A673 (cell line): ENCODE data around the gene KRT36. TPM values are rescaled to one million over a fixed set of nuclear protein-coding genes. Genes with fewer than 3 reads are reported as not detected.

ENCODE experiments used
- Bru-seq: library from RNA; stranded (reverse); fragments of 400-500 nt; gene quantifications from one replicate; lab custom pipeline; 2021; lab: Mats Ljungman, UMichigan
- BruChase-seq, 2 experiments: library from RNA; stranded (reverse); fragments of 400-500 nt; gene quantifications; one replicate each; lab custom pipeline; 2021; lab: Mats Ljungman, UMichigan
- BruUV-seq: library from RNA; stranded (reverse); fragments of 400-500 nt; replicated peaks from 2 replicates; lab custom pipeline; 2021; lab: Mats Ljungman, UMichigan
- CTCF ChIA-PET: fragments of 300-600 bp; sonication (Branson Sonifier 250); formaldehyde crosslinking; loops from one replicate; lab custom pipeline; 2022; ENCODE audit warnings: antibody characterized with exemption; lab: Charles Lee
- POLR2A ChIA-PET: fragments of 300-600 bp; sonication (Branson Sonifier 250); formaldehyde crosslinking; loops from one replicate; lab custom pipeline; 2022; ENCODE audit warnings: antibody characterized with exemption; ENCODE audit not compliant: low non-redundant PET; lab: Charles Lee
- DNase-seq: peaks from one replicate; pipeline ENCODE4 v3.0.0-alpha.2; 2015; ENCODE audit warnings: low spot score
- H3K27ac ChIP-seq: fragments of 200-600 bp; sonication (generic); 2 replicates; pipeline ENCODE4 v1.5.1; 2016; ENCODE audit warnings: mixed run types, low read depth, mild to moderate bottlenecking, mixed read lengths, antibody characterized with exemption, low read length; ENCODE audit not compliant: poor library complexity, severe bottlenecking
- H3K27me3 ChIP-seq: fragments of 200-600 bp; sonication (generic); replicated peaks from 2 replicates; pipeline ENCODE4 v1.6.1; 2017; ENCODE audit warnings: mixed run types, low read depth, mild to moderate bottlenecking, mixed read lengths, antibody characterized with exemption, low read length; ENCODE audit not compliant: insufficient read depth, poor library complexity
- H3K36me3 ChIP-seq: fragments of 200-600 bp; sonication (generic); 2 replicates; pipeline ENCODE4 v1.6.1; 2016; ENCODE audit warnings: mixed run types, mild to moderate bottlenecking, mixed read lengths, antibody characterized with exemption, low read length; ENCODE audit not compliant: insufficient read depth, poor library complexity, severe bottlenecking
- H3K4me1 ChIP-seq: fragments of 200-600 bp; sonication (generic); 2 replicates; pipeline ENCODE4 v1.6.1; 2017; ENCODE audit warnings: mixed run types, mild to moderate bottlenecking, mixed read lengths, antibody characterized with exemption, low read length; ENCODE audit not compliant: insufficient read depth, poor library complexity, severe bottlenecking
- H3K4me3 ChIP-seq: fragments of 200-600 bp; sonication (generic); 2 replicates; pipeline ENCODE4 v1.5.1; 2016; ENCODE audit warnings: low read depth, mixed run types, mild to moderate bottlenecking, mixed read lengths, low read length; ENCODE audit not compliant: poor library complexity, severe bottlenecking
- H3K9me3 ChIP-seq: fragments of 200-600 bp; sonication (generic); 2 replicates; pipeline ENCODE4 v1.6.1; 2016; ENCODE audit warnings: mixed run types, low read depth, mild to moderate bottlenecking, mixed read lengths, antibody characterized with exemption, low read length; ENCODE audit not compliant: poor library complexity, severe bottlenecking
- CTCF ChIP-seq: fragments of 300-800, 200-600 bp; sonication (generic); conservative IDR thresholded peaks from 2 replicates; pipeline ENCODE4 v1.5.1; 2017; ENCODE audit warnings: low read depth, mild to moderate bottlenecking, antibody characterized with exemption, low read length, moderate library complexity, mixed read lengths
- EZH2 ChIP-seq: fragments of 200-600 bp; sonication (generic); IDR thresholded peaks from 2 replicates; pipeline ENCODE4 v1.6.1; 2017; ENCODE audit warnings: borderline replicate concordance, low read depth, mild to moderate bottlenecking, mixed read lengths, antibody characterized with exemption, low read length; ENCODE audit not compliant: poor library complexity, severe bottlenecking
- intact Hi-C: fragments of 100-400 bp; cut with micrococcal nuclease; formaldehyde crosslinking; loops from one replicate; pipeline ENCODE4 v1.10.0; 2022; ENCODE audit not compliant: unreplicated experiment
- long read RNA-seq: library from polyadenylated mRNA; stranded (forward); transcript quantifications from one replicate; pipeline ENCODE4 v2.0.0, GENCODE V29; 2022
- total RNA-seq: library from RNA; stranded (reverse); gene quantifications from 2 replicates; pipeline ENCODE4 v1.2.3, GENCODE V29; 2021

Gene KRT36
- total RNA-seq (not detected in 2 replicates), Bru-seq, nascent RNA (not detected), BruChase-seq, experiment 1, labeled RNA remaining after a 2-hour chase (not detected), BruChase-seq, experiment 2, labeled RNA remaining after a 6-hour chase (not detected)
- long read RNA-seq, result 0 reads

GRCh38 chr17:41489531-41489930 is at the start of gene KRT36:
KRT36 (minus strand) TSS chr17:41489910; CDS start chr17:41489864, 46 bp downstream.
- BruUV-seq, result no TSS peak
- H3K27ac ChIP-seq, result no peak within 1 kb of the TSS
- H3K36me3 ChIP-seq, result no peaks in the 10 kb centered on the region
- ChIA-PET POLR2A (no interaction called here), CTCF (no interaction called here)
- H3K9me3 ChIP-seq, result no peaks in the 10 kb centered on the region
- no peaks in the 10 kb centered on the region for H3K27me3 ChIP-seq
- H3K4me1 ChIP-seq, result no peaks in the 10 kb centered on the region
- TF ChIP-seq CTCF, result no peak
- no peak for TF ChIP-seq EZH2
- no peak within 1 kb of the TSS for H3K4me3 ChIP-seq
- intact Hi-C loops, result no loop called here
- DNase-seq, result no peak

GRCh38 chr17:41539071-41539492 is 49.4 kb upstream of the KRT36 start:
- ChIA-PET CTCF (interaction anchor here (1.8 kb wide), 1 partner anchor 10 kb away, joined by 6 read pairs; no protein-coding TSS in a partner anchor), POLR2A (no interaction called here)
- intact Hi-C loops, result no loop called here
- Histone ChIP-seq H3K27ac (no peak overlapping the region), H3K4me3 (no peak overlapping the region), H3K36me3 (no peaks in the 10 kb centered on the region), H3K4me1 (no peaks in the 10 kb centered on the region), H3K27me3 (no peaks in the 10 kb centered on the region), H3K9me3 (no peaks in the 10 kb centered on the region)
- DNase-seq, result no peak
- no TSS peak for BruUV-seq
- TF ChIP-seq EZH2 (no peak), CTCF (no peak)

- Histone ChIP-seq H3K9me3 (no peaks in the 10 kb centered on the region), H3K4me3 (no peak overlapping the region), H3K4me1 (no peaks in the 10 kb centered on the region), H3K27me3 (no peaks in the 10 kb centered on the region), H3K27ac (no peak overlapping the region), H3K36me3 (no peaks in the 10 kb centered on the region)
- no peak for DNase-seq
- TF ChIP-seq EZH2, result no peak
- POLR2A ChIA-PET, result no interaction called here
- BruUV-seq, result no TSS peak
- intact Hi-C loops, result no loop called here
- CTCF ChIA-PET, result interaction anchor here (0.6 to 1.8 kb wide), 2 partner anchors 11 to 50 kb away, joined by 4 to 6 read pairs; no protein-coding TSS in a partner anchor
Measured at GRCh38 chr17:41538565-41538991, 48.9 kb upstream of the KRT36 start.

- POLR2A ChIA-PET, result no interaction called here
- Histone ChIP-seq H3K27me3 (no peaks in the 10 kb centered on the region), H3K4me1 (no peaks in the 10 kb centered on the region), H3K27ac (no peak overlapping the region), H3K9me3 (no peaks in the 10 kb centered on the region), H3K4me3 (no peak overlapping the region), H3K36me3 (no peaks in the 10 kb centered on the region)
- intact Hi-C loops, result no loop called here
- DNase-seq, result no peak
- TF ChIP-seq CTCF, result no peak
- no peak for TF ChIP-seq EZH2
- CTCF ChIA-PET, result interaction anchor here (0.6 kb wide), 1 partner anchor 49 kb away, joined by 4 read pairs; no protein-coding TSS in a partner anchor
- BruUV-seq, result no TSS peak
Measured at GRCh38 chr17:41537990-41538389, 48.3 kb upstream of the KRT36 start.
